Endodermal cell (in vitro differentiated cells): ENCODE results near the gene ZBED5. TPM values are rescaled to one million over a fixed set of nuclear protein-coding genes. Genes with fewer than 3 reads are reported as not detected.

Experiments
- DNase-seq: peaks from one replicate; pipeline ENCODE4 v3.0.0-alpha.2; 2017
- H3K27ac ChIP-seq: 2 replicates; pipeline ENCODE4 v1.5.1; 2013; ENCODE audit warnings: mild to moderate bottlenecking, low read depth, low read length, moderate library complexity
- H3K27me3 ChIP-seq: 2 replicates; pipeline ENCODE4 v1.6.1; 2013; ENCODE audit warnings: mild to moderate bottlenecking, low read length, moderate library complexity; ENCODE audit not compliant: insufficient read depth, control insufficient read depth, poor library complexity, severe bottlenecking
- H3K36me3 ChIP-seq: 2 replicates; pipeline ENCODE4 v1.7.0; 2013; ENCODE audit warnings: mild to moderate bottlenecking, low read length, moderate library complexity; ENCODE audit not compliant: control insufficient read depth, insufficient read depth
- H3K4me1 ChIP-seq: one replicate; pipeline ENCODE4 v1.7.0; 2013; ENCODE audit warnings: low read length; ENCODE audit not compliant: control insufficient read depth, insufficient read depth
- H3K4me3 ChIP-seq: 2 replicates; pipeline ENCODE4 v1.5.1; 2013; ENCODE audit warnings: mild to moderate bottlenecking, low read length, moderate library complexity
- H3K9ac ChIP-seq: 2 replicates; pipeline ENCODE4 v1.6.1; 2013; ENCODE audit warnings: mild to moderate bottlenecking, low read length, moderate library complexity; ENCODE audit not compliant: poor library complexity, severe bottlenecking; ENCODE audit errors: extremely low read depth
- H3K9me3 ChIP-seq: 2 replicates; pipeline ENCODE4 v1.6.1; 2013; ENCODE audit warnings: mild to moderate bottlenecking, low read length, moderate library complexity; ENCODE audit not compliant: control insufficient read depth
- H3K27ac Mint-ChIP-seq: 2 replicates; pipeline ENCODE4 v1.8.0; 2020; ENCODE audit warnings: mixed read lengths
- H3K27me3 Mint-ChIP-seq: 2 replicates; pipeline ENCODE4 v1.8.0; 2021; ENCODE audit warnings: mild to moderate bottlenecking, mixed read lengths; ENCODE audit not compliant: insufficient read depth
- H3K36me3 Mint-ChIP-seq: 2 replicates; pipeline ENCODE4 v1.8.0; 2020; ENCODE audit warnings: low read depth, mixed read lengths
- H3K4me1 Mint-ChIP-seq: 2 replicates; pipeline ENCODE4 v1.8.0; 2020; ENCODE audit warnings: mixed read lengths
- H3K4me3 Mint-ChIP-seq: 2 replicates; pipeline ENCODE4 v1.8.0; 2020; ENCODE audit warnings: mild to moderate bottlenecking, moderate library complexity, mixed read lengths
- H3K9me3 Mint-ChIP-seq: 2 replicates; pipeline ENCODE4 v1.8.0; 2020; ENCODE audit warnings: mild to moderate bottlenecking, mixed read lengths
- CTCF ChIP-seq: fragments of 200-600 bp; sonication (generic); conservative IDR thresholded peaks from 2 replicates; pipeline ENCODE4 v1.5.0; 2021; ENCODE audit warnings: antibody characterized with exemption, mild to moderate bottlenecking
- WGBS, 2 experiments: methylation state at CpG; one replicate each; pipeline versions ENCODE4 v1.1.5 to v1.1.7; 2013; ENCODE audit warnings: missing lambda C conversion rate in 2 of 2, mixed read lengths in 1 of 2; ENCODE audit not compliant: insufficient coverage in 1 of 2, insufficient read length in 1 of 2; 5-methylcytosine and 5-hydroxymethylcytosine counted together
- total RNA-seq, 2 donors: library from RNA; stranded (reverse); fragmentation: NEBNext Ultra II Directional in 1 of 2; extraction: Animal tissue kit (Norgen Biotek cat#: 25700) in 1 of 2; gene quantifications; 2 replicates in 1 of 2; 3 replicates in 1 of 2; pipeline ENCODE4 v1.2.1, GENCODE V29; 2021

The ZBED5 gene
- total RNA-seq, 2 donors from 2014 or later: 51.6 to 57.8 TPM

GRCh38 chr11:10900681-10901415 lies 43.0 kb upstream of the ZBED5 start:
- no peak overlapping the region for H3K9ac ChIP-seq
- H3K27me3 Mint-ChIP-seq: peaks cover 2% of the 10 kb centered on the region
- no peak for TF ChIP-seq CTCF
- no peak overlapping the region for H3K4me3 ChIP-seq
- no peaks in the 10 kb centered on the region for H3K27me3 ChIP-seq
- 52 to 85% methylated on average over 2 to 6 of the region's 9 CpGs for WGBS, 2 experiments
- H3K27ac Mint-ChIP-seq: no peak overlapping the region
- H3K4me3 Mint-ChIP-seq: no peak overlapping the region
- H3K4me1 ChIP-seq: no peaks in the 10 kb centered on the region
- H3K27ac ChIP-seq: no peak overlapping the region
- no peaks in the 10 kb centered on the region for H3K36me3 Mint-ChIP-seq
- H3K36me3 ChIP-seq: no peaks in the 10 kb centered on the region
- no peaks in the 10 kb centered on the region for H3K9me3 ChIP-seq
- no peaks in the 10 kb centered on the region for H3K4me1 Mint-ChIP-seq
- DNase-seq: no peak
- H3K9me3 Mint-ChIP-seq: no peaks in the 10 kb centered on the region

GRCh38 chr11:10899121-10899830 lies 41.4 kb upstream of the ZBED5 start:
- H3K27ac ChIP-seq: no peak overlapping the region
- H3K9me3 ChIP-seq: no peaks in the 10 kb centered on the region

GRCh38 chr11:10898763-10899025 lies 40.8 kb upstream of the ZBED5 start:
- no peak overlapping the region for H3K27ac Mint-ChIP-seq
- Histone ChIP-seq H3K27me3 (no peaks in the 10 kb centered on the region), H3K4me1 (peaks cover 5% of the 10 kb centered on the region), H3K4me3 (no peak overlapping the region), H3K9me3 (no peaks in the 10 kb centered on the region), H3K9ac (no peak overlapping the region), H3K36me3 (no peaks in the 10 kb centered on the region), H3K27ac (no peak overlapping the region)
- 97 to 100% methylated on average over 3 to 4 of the region's 4 CpGs for WGBS, 2 experiments
- DNase-seq: no peak
- no peaks in the 10 kb centered on the region for H3K9me3 Mint-ChIP-seq
- H3K4me1 Mint-ChIP-seq: peaks cover 3% of the 10 kb centered on the region
- peaks cover 2% of the 10 kb centered on the region for H3K27me3 Mint-ChIP-seq
- no peak overlapping the region for H3K4me3 Mint-ChIP-seq
- no peaks in the 10 kb centered on the region for H3K36me3 Mint-ChIP-seq
- TF ChIP-seq CTCF: no peak

More at GRCh38 chr11:10899121-10899830, 41.4 kb upstream of the ZBED5 start:
- Mint-ChIP-seq H3K9me3 (no peaks in the 10 kb centered on the region), H3K4me3 (no peak overlapping the region), H3K36me3 (no peaks in the 10 kb centered on the region), H3K27ac (no peak overlapping the region), H3K27me3 (peaks cover 2% of the 10 kb centered on the region), H3K4me1 (peaks cover 3% of the 10 kb centered on the region)
- H3K36me3 ChIP-seq: no peaks in the 10 kb centered on the region
- TF ChIP-seq CTCF: no peak
- H3K4me3 ChIP-seq: no peak overlapping the region
- no peak for DNase-seq
- H3K4me1 ChIP-seq: peaks cover 5% of the 10 kb centered on the region
- 88 to 93% methylated on average over 6 to 7 of the region's 7 CpGs for WGBS, 2 experiments
- H3K9ac ChIP-seq: no peak overlapping the region
- H3K27me3 ChIP-seq: no peaks in the 10 kb centered on the region
